ENCODE results near the gene PAK6.

The PAK6 gene

GRCh38 chr15:40287968-40288367, 49.1 kb downstream of the PAK6 start:
- Histone ChIP-seq H3K4me3 (ENCODE audit: low read depth in 1 of 2, low read length in 2 of 2) (no peak overlapping the region), H3K4me1 (ENCODE audit: control insufficient read depth in 1 of 2, insufficient read depth in 2 of 2, low read length in 2 of 2) (peaks cover 0 to 31% of the 10 kb centered on the region in 2 donors), H3K9me3 (ENCODE audit: control insufficient read depth in 1 of 2, low read length in 2 of 2) (no peaks in the 10 kb centered on the region), H3K27ac (ENCODE audit: low read length) (no peak overlapping the region), H3K27me3 (ENCODE audit: low read depth, low read length) (peaks cover 3% of the 10 kb centered on the region), H3K36me3 (ENCODE audit: control insufficient read depth in 1 of 2, insufficient read depth in 2 of 2, low read length in 2 of 2) (no peaks in the 10 kb centered on the region)

GRCh38 chr15:40289140-40289775, 50.4 kb downstream of the PAK6 start:
- Histone ChIP-seq H3K27me3 (ENCODE audit: low read depth, low read length) (peaks cover 3% of the 10 kb centered on the region), H3K36me3 (ENCODE audit: control insufficient read depth in 1 of 2, insufficient read depth in 2 of 2, low read length in 2 of 2) (no peaks in the 10 kb centered on the region), H3K4me1 (ENCODE audit: control insufficient read depth in 1 of 2, insufficient read depth in 2 of 2, low read length in 2 of 2) (peaks cover 0 to 27% of the 10 kb centered on the region in 2 donors), H3K9me3 (ENCODE audit: control insufficient read depth in 1 of 2, low read length in 2 of 2) (no peaks in the 10 kb centered on the region), H3K4me3 (ENCODE audit: low read depth in 1 of 2, low read length in 2 of 2) (no peak overlapping the region), H3K27ac (ENCODE audit: low read length) (no peak overlapping the region)

- no peak overlapping the region for H3K4me3 ChIP-seq (ENCODE audit: low read depth in 1 of 2, low read length in 2 of 2)
- no peaks in the 10 kb centered on the region for H3K36me3 ChIP-seq (ENCODE audit: control insufficient read depth in 1 of 2, insufficient read depth in 2 of 2, low read length in 2 of 2)
- peaks cover 3% of the 10 kb centered on the region for H3K27me3 ChIP-seq (ENCODE audit: low read depth, low read length)
- peaks cover 0 to 23% of the 10 kb centered on the region in 2 donors for H3K4me1 ChIP-seq (ENCODE audit: control insufficient read depth in 1 of 2, insufficient read depth in 2 of 2, low read length in 2 of 2)
- H3K9me3 ChIP-seq (ENCODE audit: control insufficient read depth in 1 of 2, low read length in 2 of 2), result no peaks in the 10 kb centered on the region
- no peak overlapping the region for H3K27ac ChIP-seq (ENCODE audit: low read length)
Measured at GRCh38 chr15:40290545-40290917, 51.7 kb downstream of the PAK6 start.

- peak overlapping the region in 1 of 2 donors; percentile 62 for H3K4me3 ChIP-seq (ENCODE audit: low read depth in 1 of 2, low read length in 2 of 2)
- peaks cover 3% of the 10 kb centered on the region for H3K27me3 ChIP-seq (ENCODE audit: low read depth, low read length)
- no peaks in the 10 kb centered on the region for H3K36me3 ChIP-seq (ENCODE audit: control insufficient read depth in 1 of 2, insufficient read depth in 2 of 2, low read length in 2 of 2)
- no peak overlapping the region for H3K27ac ChIP-seq (ENCODE audit: low read length)
- peaks cover 0 to 22% of the 10 kb centered on the region in 2 donors for H3K4me1 ChIP-seq (ENCODE audit: control insufficient read depth in 1 of 2, insufficient read depth in 2 of 2, low read length in 2 of 2)
- H3K9me3 ChIP-seq (ENCODE audit: control insufficient read depth in 1 of 2, low read length in 2 of 2), result no peaks in the 10 kb centered on the region
Measured at GRCh38 chr15:40290918-40291574, 52.2 kb downstream of the PAK6 start.

GRCh38 chr15:40292246-40292645, 53.4 kb downstream of the PAK6 start:
- H3K9me3 ChIP-seq (ENCODE audit: control insufficient read depth in 1 of 2, low read length in 2 of 2), result no peaks in the 10 kb centered on the region
- H3K27ac ChIP-seq (ENCODE audit: low read length), result no peak overlapping the region
- peaks cover 0 to 22% of the 10 kb centered on the region in 2 donors for H3K4me1 ChIP-seq (ENCODE audit: control insufficient read depth in 1 of 2, insufficient read depth in 2 of 2, low read length in 2 of 2)
- H3K27me3 ChIP-seq (ENCODE audit: low read depth, low read length), result peaks cover 3% of the 10 kb centered on the region
- H3K4me3 ChIP-seq (ENCODE audit: low read depth in 1 of 2, low read length in 2 of 2), result no peak overlapping the region
- no peaks in the 10 kb centered on the region for H3K36me3 ChIP-seq (ENCODE audit: control insufficient read depth in 1 of 2, insufficient read depth in 2 of 2, low read length in 2 of 2)

- Histone ChIP-seq H3K27ac (ENCODE audit: low read length) (no peak overlapping the region), H3K9me3 (ENCODE audit: control insufficient read depth in 1 of 2, low read length in 2 of 2) (no peaks in the 10 kb centered on the region), H3K36me3 (ENCODE audit: control insufficient read depth in 1 of 2, insufficient read depth in 2 of 2, low read length in 2 of 2) (no peaks in the 10 kb centered on the region), H3K4me3 (ENCODE audit: low read depth in 1 of 2, low read length in 2 of 2) (no peak overlapping the region), H3K27me3 (ENCODE audit: low read depth, low read length) (peaks cover 3% of the 10 kb centered on the region), H3K4me1 (ENCODE audit: control insufficient read depth in 1 of 2, insufficient read depth in 2 of 2, low read length in 2 of 2) (peaks cover 0 to 22% of the 10 kb centered on the region in 2 donors)
Measured at GRCh38 chr15:40293006-40293405, 54.1 kb downstream of the PAK6 start.

- no peaks in the 10 kb centered on the region for H3K9me3 ChIP-seq (ENCODE audit: control insufficient read depth in 1 of 2, low read length in 2 of 2)
- peaks cover 0 to 22% of the 10 kb centered on the region in 2 donors for H3K4me1 ChIP-seq (ENCODE audit: control insufficient read depth in 1 of 2, insufficient read depth in 2 of 2, low read length in 2 of 2)
- H3K27me3 ChIP-seq (ENCODE audit: low read depth, low read length), result peaks cover 3% of the 10 kb centered on the region
- H3K27ac ChIP-seq (ENCODE audit: low read length), result no peak overlapping the region
- no peak overlapping the region for H3K4me3 ChIP-seq (ENCODE audit: low read depth in 1 of 2, low read length in 2 of 2)
- H3K36me3 ChIP-seq (ENCODE audit: control insufficient read depth in 1 of 2, insufficient read depth in 2 of 2, low read length in 2 of 2), result no peaks in the 10 kb centered on the region
Measured at GRCh38 chr15:40293905-40294895, 55.3 kb downstream of the PAK6 start.

- Histone ChIP-seq H3K27ac (ENCODE audit: low read length) (no peak overlapping the region), H3K4me3 (ENCODE audit: low read depth in 1 of 2, low read length in 2 of 2) (no peak overlapping the region), H3K36me3 (ENCODE audit: control insufficient read depth in 1 of 2, insufficient read depth in 2 of 2, low read length in 2 of 2) (no peaks in the 10 kb centered on the region), H3K9me3 (ENCODE audit: control insufficient read depth in 1 of 2, low read length in 2 of 2) (peaks cover 0 to 2% of the 10 kb centered on the region in 2 donors), H3K4me1 (ENCODE audit: control insufficient read depth in 1 of 2, insufficient read depth in 2 of 2, low read length in 2 of 2) (peaks cover 0 to 22% of the 10 kb centered on the region in 2 donors), H3K27me3 (ENCODE audit: low read depth, low read length) (peaks cover 3% of the 10 kb centered on the region)
Measured at GRCh38 chr15:40295297-40295696, 56.4 kb downstream of the PAK6 start.

GRCh38 chr15:40295877-40296560, 57.2 kb downstream of the PAK6 start:
- Histone ChIP-seq H3K36me3 (ENCODE audit: control insufficient read depth in 1 of 2, insufficient read depth in 2 of 2, low read length in 2 of 2) (no peaks in the 10 kb centered on the region), H3K27me3 (ENCODE audit: low read depth, low read length) (peaks cover 3% of the 10 kb centered on the region), H3K27ac (ENCODE audit: low read length) (no peak overlapping the region), H3K9me3 (ENCODE audit: control insufficient read depth in 1 of 2, low read length in 2 of 2) (peaks cover 0 to 9% of the 10 kb centered on the region in 2 donors), H3K4me1 (ENCODE audit: control insufficient read depth in 1 of 2, insufficient read depth in 2 of 2, low read length in 2 of 2) (peaks cover 0 to 16% of the 10 kb centered on the region in 2 donors), H3K4me3 (ENCODE audit: low read depth in 1 of 2, low read length in 2 of 2) (no peak overlapping the region)

- Histone ChIP-seq H3K36me3 (ENCODE audit: control insufficient read depth in 1 of 2, insufficient read depth in 2 of 2, low read length in 2 of 2) (no peaks in the 10 kb centered on the region), H3K4me1 (ENCODE audit: control insufficient read depth in 1 of 2, insufficient read depth in 2 of 2, low read length in 2 of 2) (peaks cover 0 to 10% of the 10 kb centered on the region in 2 donors)
Measured at GRCh38 chr15:40296561-40297230, 57.8 kb downstream of the PAK6 start.

More at GRCh38 chr15:40296561-40297230, 57.8 kb downstream of the PAK6 start:
- peaks cover 0 to 9% of the 10 kb centered on the region in 2 donors for H3K9me3 ChIP-seq (ENCODE audit: control insufficient read depth in 1 of 2, low read length in 2 of 2)
- no peak overlapping the region for H3K27ac ChIP-seq (ENCODE audit: low read length)
- H3K4me3 ChIP-seq (ENCODE audit: low read depth in 1 of 2, low read length in 2 of 2), result no peak overlapping the region
- H3K27me3 ChIP-seq (ENCODE audit: low read depth, low read length), result peaks cover 3% of the 10 kb centered on the region

All from muscle layer of duodenum (tissue), 2 donors.